ENCODE results near the gene TBC1D8.

TBC1D8 gene

GRCh38 chr2:101135412-101136296, 15.5 kb downstream of the TBC1D8 start:
- FAIRE-seq: no peak

- FAIRE-seq: no peak
These were observed 17.6 kb downstream of the TBC1D8 start for GRCh38 chr2:101133492-101134100.

GRCh38 chr2:101132202-101132601, 19.0 kb downstream of the TBC1D8 start:
- no peak for FAIRE-seq

GRCh38 chr2:101130081-101130480, 21.1 kb downstream of the TBC1D8 start:
- FAIRE-seq: no peak

GRCh38 chr2:101127319-101128056, 23.7 kb downstream of the TBC1D8 start:
- no peak for FAIRE-seq

- FAIRE-seq: no peak
These were observed 25.4 kb downstream of the TBC1D8 start for GRCh38 chr2:101125808-101126207.

GRCh38 chr2:101125374-101125773, 25.8 kb downstream of the TBC1D8 start:
- no peak for FAIRE-seq

- no peak for FAIRE-seq
These were observed 26.4 kb downstream of the TBC1D8 start for GRCh38 chr2:101124643-101125366.

- no peak for FAIRE-seq
These were observed 27.2 kb downstream of the TBC1D8 start for GRCh38 chr2:101123795-101124471.

GRCh38 chr2:101121174-101121573, 30.0 kb downstream of the TBC1D8 start:
- FAIRE-seq: no peak

- no peak for FAIRE-seq
These were observed 30.8 kb downstream of the TBC1D8 start for GRCh38 chr2:101120124-101120996.

- no peak for FAIRE-seq
These were observed 31.8 kb downstream of the TBC1D8 start for GRCh38 chr2:101119431-101119830.

GRCh38 chr2:101116841-101117552, 34.2 kb downstream of the TBC1D8 start:
- FAIRE-seq: no peak

- FAIRE-seq: no peak
These were observed 34.8 kb downstream of the TBC1D8 start for GRCh38 chr2:101116348-101116747.

- FAIRE-seq: no peak
These were observed 35.5 kb downstream of the TBC1D8 start for GRCh38 chr2:101115664-101116063.

GRCh38 chr2:101114815-101115214, 36.4 kb downstream of the TBC1D8 start:
- no peak for FAIRE-seq

GRCh38 chr2:101114268-101114783, 36.9 kb downstream of the TBC1D8 start:
- FAIRE-seq: no peak

- no peak for FAIRE-seq
These were observed 37.5 kb downstream of the TBC1D8 start for GRCh38 chr2:101113441-101114267.

GRCh38 chr2:101112772-101113157, 38.4 kb downstream of the TBC1D8 start:
- FAIRE-seq: no peak
